Esophagus squamous epithelium (tissue), 5 donors: ENCODE measurements around the gene TCEAL9. TPM values are rescaled to one million over a fixed set of nuclear protein-coding genes. Genes with fewer than 3 reads are reported as not detected.
"Not testable (repeated sequence)": the region's sequence is repeated elsewhere in the genome, so short reads cannot be mapped to it uniquely, and the experiment has no call there.

ENCODE experiments used
- DNase-seq: peaks from one replicate; lab custom pipeline; 2025; lab: John Stamatoyannopoulos, UW
- H3K27ac ChIP-seq, 4 donors: fragments of 200-600 bp; sonication (generic); one replicate each; pipeline ENCODE4 v1.5.1; 2016 to 2019; ENCODE audit warnings: mild to moderate bottlenecking in 1 of 4
- H3K27me3 ChIP-seq, 4 donors: fragments of 200-600 bp; sonication (generic); 1 replicate in 3 of 4; 2 replicates in 1 of 4; pipeline versions ENCODE4 v1.5.1 to v1.6.0; 2017 to 2021; ENCODE audit warnings: antibody characterized with exemption in 1 of 4
- H3K36me3 ChIP-seq, 3 donors: fragments of 200-600 bp; sonication (generic); one replicate each; pipeline ENCODE4 v1.5.1; 2016 to 2019
- H3K4me1 ChIP-seq, 3 donors: fragments of 200-600 bp; sonication (generic); one replicate each; pipeline ENCODE4 v1.5.1; 2017 to 2019
- H3K4me3 ChIP-seq, 4 donors: fragments of 200-600 bp; sonication (generic); 1 replicate in 3 of 4; 2 replicates in 1 of 4; pipeline ENCODE4 v1.5.1; 2016 to 2019; ENCODE audit warnings: mild to moderate bottlenecking in 2 of 4, moderate library complexity in 1 of 4
- H3K9me3 ChIP-seq, 3 donors: fragments of 200-600 bp; sonication (generic); one replicate each; pipeline ENCODE4 v1.5.1; 2016 to 2019
- CTCF ChIP-seq, 6 experiments: fragments of 450-650 bp in 4 of 6; fragments of 200-600 bp in 2 of 6; sonication (generic) in 2 of 6; IDR thresholded peaks; one replicate each; pipeline ENCODE4 v1.5.1; 2016 to 2019; ENCODE audit warnings: antibody characterized with exemption in 6 of 6, mild to moderate bottlenecking in 4 of 6, moderate library complexity in 4 of 6
- POLR2A ChIP-seq, 4 donors: fragments of 450-650 bp; IDR thresholded peaks; one replicate each; pipeline ENCODE4 v1.6.1; 2017; ENCODE audit warnings: antibody characterized with exemption in 4 of 4, mild to moderate bottlenecking in 4 of 4, moderate library complexity in 3 of 4
- WGBS, 2 donors: methylation state at CpG; one replicate each; pipeline ENCODE4 v1.1.5; 2018; 5-methylcytosine and 5-hydroxymethylcytosine counted together
- intact Hi-C: fragments of 100-400 bp; cut with DNase I; formaldehyde crosslinking; loops from one replicate; pipeline ENCODE4 v1.15.0; 2022
- total RNA-seq, 4 donors: library from RNA; depleted of rRNA; stranded (reverse); fragments of >200 nt; gene quantifications; one replicate each; pipeline ENCODE4 v1.1.0, GENCODE V29; 2016
- donor health status: DM: yes; HTN: yes; CAD: no.

The TCEAL9 gene
- total RNA-seq, 4 donors from 2014 or later, result 23.0 to 65.5 (median 35.7) TPM

GRCh38 chrX:103378990-103379389 is 22.7 kb downstream of the TCEAL9 start:
- Histone ChIP-seq H3K4me1 (no peaks in the 10 kb centered on the region), H3K36me3 (no peaks in the 10 kb centered on the region), H3K4me3 (no peak overlapping the region), H3K9me3 (no peaks in the 10 kb centered on the region), H3K27ac (no peak overlapping the region), H3K27me3 (no peaks in the 10 kb centered on the region)
- WGBS, 2 donors, result 61 to 79% methylated on average over 2 of the region's 2 CpGs
- DNase-seq, result no peak
- intact Hi-C loops, result no loop called here
- TF ChIP-seq CTCF (IDR thresholded peaks at IDR 0.05), result no peak
- TF ChIP-seq POLR2A (IDR thresholded peaks at IDR 0.05), result no peak

GRCh38 chrX:103382877-103383276 is 26.6 kb downstream of the TCEAL9 start:
- 67 to 83% methylated on average over 1 of the region's 1 CpG for WGBS, 2 donors
- no peak for DNase-seq
- intact Hi-C loops, result no loop called here
- Histone ChIP-seq H3K27ac (no peak overlapping the region), H3K4me3 (no peak overlapping the region), H3K9me3 (no peaks in the 10 kb centered on the region), H3K4me1 (no peaks in the 10 kb centered on the region), H3K36me3 (no peaks in the 10 kb centered on the region), H3K27me3 (no peaks in the 10 kb centered on the region)
- TF ChIP-seq POLR2A (IDR thresholded peaks at IDR 0.05) (no peak), CTCF (IDR thresholded peaks at IDR 0.05) (no peak)

GRCh38 chrX:103384672-103385071 is 28.4 kb downstream of the TCEAL9 start:
- Histone ChIP-seq H3K4me3 (no peak overlapping the region), H3K27me3 (no peaks in the 10 kb centered on the region), H3K36me3 (no peaks in the 10 kb centered on the region), H3K9me3 (no peaks in the 10 kb centered on the region), H3K4me1 (no peaks in the 10 kb centered on the region), H3K27ac (no peak overlapping the region)
- TF ChIP-seq CTCF (IDR thresholded peaks at IDR 0.05) (no peak), POLR2A (IDR thresholded peaks at IDR 0.05) (no peak)
- intact Hi-C loops, result no loop called here
- DNase-seq, result no peak
- 86% methylated on average over 2 of the region's 2 CpGs; no CpG with 5 or more reads in 1 of the 2 donors for WGBS, 2 donors

GRCh38 chrX:103385283-103385830 is 29.1 kb downstream of the TCEAL9 start:
- H3K27ac ChIP-seq, intact Hi-C loops, H3K27me3 ChIP-seq, DNase-seq, H3K36me3 ChIP-seq, H3K4me3 ChIP-seq, H3K9me3 ChIP-seq, H3K4me1 ChIP-seq: not testable (repeated sequence)
- 58 to 93% methylated on average over 3 to 5 of the region's 5 CpGs for WGBS, 2 donors

GRCh38 chrX:103386332-103386731 is 30.0 kb downstream of the TCEAL9 start:
- H3K27me3 ChIP-seq, result no peaks in the 10 kb centered on the region
- TF ChIP-seq POLR2A (IDR thresholded peaks at IDR 0.05), result no peak
- DNase-seq, result no peak
- 73 to 79% methylated on average over 2 of the region's 2 CpGs for WGBS, 2 donors
- H3K9me3 ChIP-seq, result no peaks in the 10 kb centered on the region
- no peaks in the 10 kb centered on the region for H3K4me1 ChIP-seq
- no peak overlapping the region for H3K4me3 ChIP-seq
- no peaks in the 10 kb centered on the region for H3K36me3 ChIP-seq
- intact Hi-C loops, result no loop called here
- no peak overlapping the region for H3K27ac ChIP-seq

- WGBS, 2 donors, result 67 to 86% methylated on average over 3 of the region's 3 CpGs
- Histone ChIP-seq H3K27ac (no peak overlapping the region), H3K4me3 (no peak overlapping the region), H3K36me3 (no peaks in the 10 kb centered on the region), H3K4me1 (no peaks in the 10 kb centered on the region), H3K27me3 (no peaks in the 10 kb centered on the region), H3K9me3 (no peaks in the 10 kb centered on the region)
- TF ChIP-seq CTCF (IDR thresholded peaks at IDR 0.05) (no peak), POLR2A (IDR thresholded peaks at IDR 0.05) (no peak)
- intact Hi-C loops, result no loop called here
- no peak for DNase-seq
Observed at GRCh38 chrX:103393487-103393886, 37.2 kb downstream of the TCEAL9 start.
